ENCODE data around the gene TRIL.

TRIL gene

GRCh38 chr7:28937103-28937502 is 21.0 kb downstream of the TRIL start:
- Mint-ChIP-seq H3K27me3 (ENCODE audit: low read depth, poor library complexity) (peaks cover 13% of the 10 kb centered on the region), H3K27ac (no peak overlapping the region), H3K4me1 (peaks cover 85% of the 10 kb centered on the region), H3K36me3 (ENCODE audit: low read depth) (no peaks in the 10 kb centered on the region), H3K9me3 (peaks cover 6% of the 10 kb centered on the region), H3K4me3 (no peak overlapping the region)
- DNase-seq: no peak
- TF ChIP-seq, protein P1, sequence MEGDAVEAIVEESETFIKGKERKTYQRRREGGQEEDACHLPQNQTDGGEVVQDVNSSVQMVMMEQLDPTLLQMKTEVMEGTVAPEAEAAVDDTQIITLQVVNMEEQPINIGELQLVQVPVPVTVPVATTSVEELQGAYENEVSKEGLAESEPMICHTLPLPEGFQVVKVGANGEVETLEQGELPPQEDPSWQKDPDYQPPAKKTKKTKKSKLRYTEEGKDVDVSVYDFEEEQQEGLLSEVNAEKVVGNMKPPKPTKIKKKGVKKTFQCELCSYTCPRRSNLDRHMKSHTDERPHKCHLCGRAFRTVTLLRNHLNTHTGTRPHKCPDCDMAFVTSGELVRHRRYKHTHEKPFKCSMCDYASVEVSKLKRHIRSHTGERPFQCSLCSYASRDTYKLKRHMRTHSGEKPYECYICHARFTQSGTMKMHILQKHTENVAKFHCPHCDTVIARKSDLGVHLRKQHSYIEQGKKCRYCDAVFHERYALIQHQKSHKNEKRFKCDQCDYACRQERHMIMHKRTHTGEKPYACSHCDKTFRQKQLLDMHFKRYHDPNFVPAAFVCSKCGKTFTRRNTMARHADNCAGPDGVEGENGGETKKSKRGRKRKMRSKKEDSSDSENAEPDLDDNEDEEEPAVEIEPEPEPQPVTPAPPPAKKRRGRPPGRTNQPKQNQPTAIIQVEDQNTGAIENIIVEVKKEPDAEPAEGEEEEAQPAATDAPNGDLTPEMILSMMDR (IDR thresholded peaks at IDR 0.05): no peak

DNA sequence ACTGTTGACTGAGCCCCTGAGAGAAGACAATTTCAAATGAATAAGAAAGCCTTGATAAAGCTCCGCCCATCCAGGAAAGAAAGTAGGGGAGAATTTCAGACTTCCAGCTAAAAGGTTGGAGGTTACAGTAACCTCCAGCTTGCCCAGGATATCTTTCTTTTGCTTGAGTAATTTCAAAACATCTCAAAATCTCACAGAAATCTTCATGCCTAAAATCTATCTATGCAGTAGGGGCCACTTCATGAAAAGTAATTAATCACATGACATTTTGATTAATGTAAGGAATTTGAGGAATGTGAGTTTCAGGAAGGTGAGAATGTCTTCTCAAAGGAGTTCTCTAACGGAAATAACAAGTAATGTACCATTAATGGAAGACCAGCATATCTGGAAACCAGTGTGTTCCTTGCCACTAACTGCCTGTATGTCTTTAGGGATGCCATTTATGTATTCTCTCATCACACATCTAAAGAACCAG is 24.2 kb downstream of the TRIL start:
- Mint-ChIP-seq H3K4me1 (peaks cover 59% of the 10 kb centered on the region), H3K9me3 (peaks cover 6% of the 10 kb centered on the region), H3K27me3 (ENCODE audit: low read depth, poor library complexity) (peaks cover 22% of the 10 kb centered on the region), H3K27ac (peak overlapping the region; percentile 78), H3K36me3 (ENCODE audit: low read depth) (no peaks in the 10 kb centered on the region), H3K4me3 (no peak overlapping the region)
- TF ChIP-seq, protein P1 (IDR thresholded peaks at IDR 0.05): no peak
- no peak for DNase-seq

- no peak for DNase-seq
- H3K4me3 Mint-ChIP-seq: no peak overlapping the region
- TF ChIP-seq, protein P1 (IDR thresholded peaks at IDR 0.05): no peak
- H3K27ac Mint-ChIP-seq: no peak overlapping the region
- H3K27me3 Mint-ChIP-seq (ENCODE audit: low read depth, poor library complexity): peaks cover 16% of the 10 kb centered on the region
- peaks cover 57% of the 10 kb centered on the region for H3K4me1 Mint-ChIP-seq
- H3K36me3 Mint-ChIP-seq (ENCODE audit: low read depth): no peaks in the 10 kb centered on the region
- H3K9me3 Mint-ChIP-seq: peaks cover 6% of the 10 kb centered on the region
Measured at GRCh38 chr7:28931565-28931964, 26.6 kb downstream of the TRIL start.

DNA sequence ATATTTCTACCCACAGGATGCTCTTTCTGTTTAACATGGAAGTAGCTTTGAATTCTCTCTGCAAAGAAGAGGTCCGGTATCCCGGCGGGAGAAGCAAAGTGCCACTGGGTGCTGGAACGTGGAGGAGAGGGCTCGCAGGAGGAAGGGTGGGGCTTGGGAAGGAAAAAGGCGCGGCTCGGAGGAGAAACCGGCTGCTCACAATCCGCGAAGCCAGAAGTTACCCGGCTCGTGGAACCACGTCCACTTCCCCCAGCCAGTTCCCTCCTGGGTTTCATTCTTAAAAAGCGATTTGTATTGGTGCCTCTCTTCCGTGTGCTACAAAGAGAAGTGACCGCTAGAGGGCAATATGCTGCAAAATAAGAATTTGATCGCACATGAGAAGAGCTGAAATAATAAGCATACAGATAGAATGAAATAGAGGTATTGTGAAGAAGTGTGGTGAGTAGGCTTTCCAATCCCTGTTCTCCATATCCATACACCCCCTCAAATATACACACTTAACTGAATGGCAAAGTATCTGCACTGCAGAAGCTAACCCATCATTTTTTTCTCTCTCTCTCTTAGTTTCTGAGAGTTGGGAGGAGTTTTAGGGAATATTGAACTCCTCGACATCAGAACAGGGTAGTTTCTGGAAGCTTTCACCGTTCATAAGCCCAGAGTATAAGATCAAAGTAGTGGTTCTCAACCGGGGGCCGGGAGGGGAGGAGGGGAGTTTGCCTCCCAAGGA is 31.1 kb downstream of the TRIL start:
- DNase-seq: peak; percentile 54

DNA sequence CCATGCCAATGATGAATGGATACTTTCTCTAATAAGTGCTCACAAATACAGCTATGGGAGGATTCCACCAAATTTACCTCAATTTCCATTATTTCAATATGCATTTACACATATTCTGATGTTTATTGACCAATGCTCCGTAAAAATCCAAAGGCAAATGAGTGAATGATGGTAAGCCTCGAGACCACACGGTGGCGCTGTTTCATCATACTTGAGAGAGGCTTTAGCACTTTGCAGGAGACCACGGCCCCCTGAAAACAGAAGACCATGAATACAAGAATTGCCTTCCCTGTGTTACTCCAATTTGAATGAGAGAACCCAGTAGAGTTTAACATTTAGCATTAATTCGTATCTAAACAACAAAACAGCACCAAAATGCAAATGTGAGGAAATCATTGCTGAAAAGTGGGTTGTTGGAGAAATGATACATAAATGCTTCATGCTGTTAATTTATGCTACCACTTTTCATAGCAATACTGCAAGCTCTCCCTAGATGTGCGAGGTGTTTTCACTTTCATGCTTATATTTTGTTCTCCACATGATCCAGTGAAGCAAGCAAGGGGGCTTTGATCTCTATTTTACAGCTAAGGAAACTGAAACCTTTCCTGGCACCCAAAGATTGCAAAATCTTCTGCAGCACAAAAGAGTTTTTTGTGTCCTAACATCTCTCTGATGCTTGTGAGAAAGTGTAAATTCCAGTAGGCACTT is 35.4 kb downstream of the TRIL start:
- DNase-seq: peak; percentile 82
- H3K27me3 Mint-ChIP-seq (ENCODE audit: low read depth, poor library complexity): peaks cover 17% of the 10 kb centered on the region
- H3K27ac Mint-ChIP-seq: no peak overlapping the region
- no peaks in the 10 kb centered on the region for H3K9me3 Mint-ChIP-seq
- H3K4me3 Mint-ChIP-seq: no peak overlapping the region
- H3K36me3 Mint-ChIP-seq (ENCODE audit: low read depth): no peaks in the 10 kb centered on the region
- TF ChIP-seq, protein P1 (IDR thresholded peaks at IDR 0.05): peak; percentile 82
- peaks cover 86% of the 10 kb centered on the region for H3K4me1 Mint-ChIP-seq

More for the DNA sequence above, 31.1 kb downstream of the TRIL start:
- H3K27ac Mint-ChIP-seq: no peak overlapping the region
- H3K9me3 Mint-ChIP-seq: no peaks in the 10 kb centered on the region
- H3K36me3 Mint-ChIP-seq (ENCODE audit: low read depth): no peaks in the 10 kb centered on the region
- peaks cover 62% of the 10 kb centered on the region for H3K4me1 Mint-ChIP-seq
- H3K4me3 Mint-ChIP-seq: peak overlapping the region; percentile 84
- peaks cover 23% of the 10 kb centered on the region for H3K27me3 Mint-ChIP-seq (ENCODE audit: low read depth, poor library complexity)
- TF ChIP-seq, protein P1 (IDR thresholded peaks at IDR 0.05): peak; percentile 77

Measured in nephron progenitor cell (in vitro differentiated cells).